Activated T-helper 1 cell treated with anti-CD3 and anti-CD28 coated beads, Interleukin-2, amount 50 U/mL, for 16 hours (primary cell): ENCODE measurements around the gene PCDHGA2.
"Not testable (repeated sequence)": the region's sequence is repeated elsewhere in the genome, so short reads cannot be mapped to it uniquely, and the experiment has no call there.

Source experiments
- DNase-seq, 2 donors: peaks; one replicate each; pipeline ENCODE4 v3.0.0-alpha.2; 2020; ENCODE audit warnings: low read depth in 1 of 2, low spot score in 1 of 2

The PCDHGA2 gene

GRCh38 chr5:141338538-141339306, at the start of gene PCDHGA2:
Gene PCDHGA2, plus strand, starts transcription at chr5:141338760.
- DNase-seq: no peak

- no peak for DNase-seq
Observed at GRCh38 chr5:141298376-141298775, 40.2 kb upstream of the PCDHGA2 start.

GRCh38 chr5:141303756-141304155, 34.8 kb upstream of the PCDHGA2 start, which contains the start of gene SLC25A2:
Gene SLC25A2, minus strand, starts transcription at chr5:141304049. Its CDS starts 184 bp downstream, at chr5:141303865.
- DNase-seq: no peak

- DNase-seq: no peak
Observed at GRCh38 chr5:141306630-141307029, 31.9 kb upstream of the PCDHGA2 start.

- DNase-seq: no peak
Observed at GRCh38 chr5:141313711-141314110, 24.8 kb upstream of the PCDHGA2 start.

- not testable (repeated sequence) for DNase-seq
Observed at GRCh38 chr5:141316963-141317362, 21.6 kb upstream of the PCDHGA2 start.

GRCh38 chr5:141319202-141319601, 19.4 kb upstream of the PCDHGA2 start:
- DNase-seq: no peak

GRCh38 chr5:141319699-141320098, 18.9 kb upstream of the PCDHGA2 start:
- no peak for DNase-seq

- peak; percentile 85 to 87 for DNase-seq
Observed at GRCh38 chr5:141320225-141321169, 18.1 kb upstream of the PCDHGA2 start, which contains the start of gene TAF7. Gene TAF7, minus strand, starts transcription at chr5:141320784. Its CDS starts 740 bp downstream, at chr5:141320044.

GRCh38 chr5:141322261-141322660, 16.3 kb upstream of the PCDHGA2 start:
- no peak for DNase-seq

- peak; percentile 33 to 45 for DNase-seq
Observed at GRCh38 chr5:141326088-141326854, 12.3 kb upstream of the PCDHGA2 start.

GRCh38 chr5:141328231-141328630, 10.3 kb upstream of the PCDHGA2 start:
- no peak for DNase-seq

GRCh38 chr5:141330299-141331080, 8.1 kb upstream of the PCDHGA2 start, which contains the start of gene PCDHGA1:
Gene PCDHGA1, plus strand, starts transcription at chr5:141330514.
- no peak for DNase-seq

- not testable (repeated sequence) for DNase-seq
Observed at GRCh38 chr5:141332571-141332970, 6.0 kb upstream of the PCDHGA2 start.

GRCh38 chr5:141340781-141341354, 2.3 kb downstream of the PCDHGA2 start:
- not testable (repeated sequence) for DNase-seq

- no peak for DNase-seq
Observed at GRCh38 chr5:141342773-141343172, 4.2 kb downstream of the PCDHGA2 start.

GRCh38 chr5:141343242-141343952, 4.8 kb downstream of the PCDHGA2 start, which contains the start of gene PCDHGA3:
Gene PCDHGA3, plus strand, starts transcription at chr5:141343829. Its CDS starts 205 bp downstream, at chr5:141344034.
- no peak for DNase-seq

GRCh38 chr5:141343953-141344463, 5.4 kb downstream of the PCDHGA2 start:
- DNase-seq: no peak

GRCh38 chr5:141345327-141345726, 6.8 kb downstream of the PCDHGA2 start:
- no peak for DNase-seq
